ENCODE data around the gene LCA5.
A peak's percentile ranks its signal among the peaks of the same experiment; 100 is the strongest.
"Not testable (repeated sequence)": the region's sequence is repeated elsewhere in the genome, so short reads cannot be mapped to it uniquely, and the experiment has no call there.

Gene LCA5

DNA sequence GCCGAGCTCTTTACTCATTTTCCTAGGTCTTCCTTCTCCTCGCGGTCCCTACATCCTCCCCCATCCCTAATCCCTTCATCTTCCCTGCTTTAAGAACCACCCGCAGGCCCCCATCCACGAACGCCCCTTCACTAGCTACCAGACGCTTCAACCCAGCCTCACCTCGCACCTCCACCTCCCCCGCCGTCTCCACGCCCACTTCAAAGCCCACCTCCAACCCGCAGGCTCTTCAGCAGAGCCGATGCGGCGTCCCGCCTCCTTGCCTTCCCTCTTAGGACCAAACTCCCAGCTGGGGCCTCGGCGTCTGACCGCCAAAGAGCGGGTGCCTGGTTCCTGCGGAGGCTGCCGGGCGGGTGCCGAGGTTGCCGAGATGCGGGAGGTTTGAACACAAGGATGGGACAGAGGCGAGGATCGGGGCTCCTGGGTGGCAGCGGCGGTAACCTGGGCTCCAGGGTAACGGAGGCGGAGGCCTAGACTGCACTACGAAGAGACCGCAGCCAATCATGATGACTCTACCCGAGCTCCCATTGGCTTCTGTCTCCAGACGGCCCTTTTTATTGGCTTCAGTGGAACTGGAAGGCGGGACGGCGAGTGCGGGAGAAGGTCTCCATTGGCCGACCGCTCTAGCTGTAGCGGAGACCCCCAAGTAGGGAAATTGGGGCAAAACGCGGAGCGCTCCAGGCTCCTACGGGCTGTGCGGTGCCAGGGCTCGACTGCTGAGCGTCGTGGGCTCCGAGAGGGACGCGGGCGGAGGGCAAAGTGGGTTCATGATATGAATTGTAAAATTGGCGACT, at the start of gene LCA5:
Gene LCA5, minus strand, starts transcription at position 477 of the 794 bp plus-strand sequence. CDS start 18,536 bp downstream, outside the sequence.
- peak; percentile 97 for DNase-seq (ENCODE audit: low spot score)

DNA sequence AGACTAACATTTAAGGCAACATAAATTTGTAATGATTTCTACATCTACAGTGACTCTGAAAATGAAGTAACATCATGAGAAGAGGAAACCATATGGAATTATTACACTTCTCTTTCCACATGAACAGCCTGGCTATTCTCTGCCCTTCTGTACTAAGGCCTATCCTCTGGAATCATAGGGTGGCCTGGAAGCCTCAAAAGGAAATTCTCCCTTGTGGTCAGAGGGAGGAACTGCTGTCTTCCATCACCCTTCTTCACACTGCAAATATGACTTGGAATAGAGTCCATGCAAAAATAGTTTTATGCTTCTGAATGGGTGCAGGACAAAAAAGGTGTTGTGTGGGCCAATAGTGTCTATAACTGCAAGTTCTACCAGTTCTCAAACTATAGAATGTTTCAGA, 49.3 kb upstream of the LCA5 start:
- DNase-seq (ENCODE audit: low spot score), result peak; percentile 71

DNA sequence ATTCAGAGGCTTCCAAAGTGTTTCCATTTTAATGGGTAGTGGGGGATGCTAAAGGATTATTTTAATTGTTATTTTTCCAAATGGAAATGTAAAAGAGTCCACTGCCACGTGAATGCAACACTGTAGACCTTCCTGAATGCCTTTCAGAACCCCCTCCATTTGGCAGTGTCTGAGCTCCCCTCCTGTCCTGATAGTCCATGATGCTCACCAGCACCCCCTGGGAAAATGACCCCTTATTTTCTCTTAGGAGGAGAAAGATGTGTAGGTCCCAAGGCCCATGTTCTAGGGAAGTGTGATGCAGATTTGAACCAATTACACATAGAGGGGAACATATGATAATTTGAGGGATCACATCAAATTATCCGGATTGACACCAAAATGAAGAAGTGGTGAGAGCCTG, 47.1 kb upstream of the LCA5 start:
- DNase-seq (ENCODE audit: low spot score), result no peak

DNA sequence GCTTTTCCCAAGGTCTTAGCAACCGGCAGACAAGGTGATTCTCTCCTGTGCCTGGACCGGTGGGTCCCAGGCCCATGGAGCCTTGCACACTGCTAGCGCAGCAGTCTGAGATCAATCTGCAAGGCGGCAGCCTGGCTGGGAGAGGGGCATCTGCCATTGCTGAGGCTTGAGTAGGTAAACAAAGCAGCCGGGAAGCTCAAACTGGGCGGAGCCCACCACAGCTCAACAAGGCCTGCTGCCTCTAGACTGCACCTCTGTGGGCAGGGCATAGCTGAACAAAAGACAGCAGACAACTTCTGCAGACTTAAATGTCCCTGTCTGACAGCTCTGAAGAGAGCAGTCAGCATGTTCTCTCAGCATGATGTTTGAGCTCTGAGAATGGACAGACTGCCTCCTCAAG, 40.7 kb upstream of the LCA5 start:
- not testable (repeated sequence) for DNase-seq (ENCODE audit: low spot score)

DNA sequence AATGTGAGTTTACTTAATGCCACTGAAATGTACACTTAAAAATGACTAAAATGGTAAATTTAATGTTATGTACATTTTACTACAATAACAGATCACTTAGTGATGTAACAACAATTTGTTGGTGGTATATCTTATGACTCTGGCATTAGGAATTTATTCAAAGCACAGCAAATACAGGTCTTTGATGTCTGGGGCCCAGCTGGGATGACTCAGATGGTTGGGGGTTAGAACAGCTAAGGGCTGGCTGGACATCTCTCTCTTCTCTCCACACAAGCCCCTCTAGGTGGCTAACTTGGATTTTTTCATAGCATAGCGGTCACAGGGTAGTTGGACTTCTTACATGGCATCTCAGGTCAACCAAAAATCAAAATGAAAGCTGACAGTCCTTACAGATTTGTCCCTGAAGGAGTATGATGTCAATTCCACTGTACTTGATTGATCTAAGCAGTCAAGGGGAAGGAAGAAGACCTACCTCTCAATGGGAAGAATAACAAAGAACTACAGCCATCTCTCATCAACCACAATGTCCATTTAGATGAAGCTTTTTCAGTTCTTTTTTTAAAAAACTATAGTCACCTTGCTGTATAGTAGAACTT, 37.5 kb upstream of the LCA5 start:
- DNase-seq (ENCODE audit: low spot score), result peak; percentile 31

DNA sequence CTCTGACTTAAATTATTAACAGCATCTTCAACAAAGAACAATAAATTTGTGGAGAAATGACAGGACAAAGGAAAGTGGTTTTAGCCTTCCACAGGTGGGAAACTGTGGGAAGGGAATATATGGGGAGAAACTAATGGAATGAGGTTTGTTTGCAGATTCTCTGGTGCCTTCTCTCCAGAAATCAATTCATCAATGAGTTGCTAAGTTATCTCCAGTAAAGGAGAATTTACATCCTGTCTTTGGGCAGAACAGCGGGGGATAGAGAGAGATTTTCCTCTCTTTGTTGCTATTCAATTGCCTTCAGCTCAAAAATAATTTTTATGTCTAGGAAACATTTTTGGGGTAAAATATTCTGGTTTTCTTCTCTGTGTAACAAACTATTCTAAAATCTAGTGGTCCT, 36.9 kb upstream of the LCA5 start:
- DNase-seq (ENCODE audit: low spot score), result no peak

DNA sequence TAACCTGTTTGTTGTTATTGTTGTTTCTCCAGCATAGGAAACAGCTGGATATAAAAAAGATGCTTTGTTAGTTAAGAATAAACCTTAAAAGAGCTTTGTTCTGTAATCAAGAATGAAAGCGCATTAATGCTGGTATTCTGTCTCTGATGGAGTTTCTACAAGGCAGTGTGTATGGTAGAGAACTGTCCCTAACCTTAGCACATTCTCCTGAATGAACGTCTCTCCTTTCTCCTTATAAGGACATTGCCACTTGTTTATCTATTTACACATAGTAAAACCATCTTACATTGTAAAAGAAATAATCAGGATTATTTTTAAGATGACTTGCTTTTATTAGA, 33.8 kb upstream of the LCA5 start:
- no peak for DNase-seq (ENCODE audit: low spot score)

DNA sequence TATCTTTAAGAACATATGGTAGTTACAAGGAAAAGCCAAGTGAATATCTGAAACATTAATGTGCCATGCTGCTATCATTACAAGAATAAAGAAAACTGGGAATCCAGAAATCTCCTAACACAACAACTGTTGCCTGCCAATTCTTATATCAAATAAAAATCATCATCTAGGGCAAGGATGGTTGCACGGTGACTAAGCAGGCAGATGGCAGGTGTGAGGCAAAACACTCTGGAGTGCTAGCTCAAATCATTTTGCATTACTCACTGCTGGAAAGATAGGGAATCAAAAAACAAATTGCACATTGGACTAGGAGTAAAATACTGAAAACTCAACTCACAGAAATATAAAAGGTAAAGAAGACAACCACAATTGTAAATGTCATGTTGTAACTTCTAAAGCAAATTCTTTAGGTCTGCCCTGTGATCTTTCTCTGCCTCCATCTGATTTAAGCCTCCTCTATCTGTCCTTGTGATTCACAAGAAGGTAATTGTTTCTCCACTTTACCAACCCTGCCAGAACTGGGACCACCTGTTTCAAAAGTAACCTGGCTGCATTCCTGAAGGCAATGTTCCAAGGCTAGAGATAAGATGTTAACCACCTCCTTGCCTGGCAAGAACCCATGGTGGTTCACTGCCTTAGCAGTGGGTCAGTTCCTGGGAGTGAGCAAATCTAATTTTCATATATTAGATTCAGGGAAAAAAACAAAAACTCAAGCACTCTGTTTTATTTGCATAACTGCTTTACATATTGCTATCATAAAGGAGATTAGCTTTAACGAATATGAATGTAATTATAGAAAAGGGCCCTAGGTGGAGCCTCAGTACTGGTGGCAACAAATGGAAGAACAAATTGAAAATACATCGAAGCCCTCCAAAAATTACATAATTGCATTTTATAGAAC, 33.1 kb upstream of the LCA5 start:
- DNase-seq (ENCODE audit: low spot score), result peak; percentile 68

DNA sequence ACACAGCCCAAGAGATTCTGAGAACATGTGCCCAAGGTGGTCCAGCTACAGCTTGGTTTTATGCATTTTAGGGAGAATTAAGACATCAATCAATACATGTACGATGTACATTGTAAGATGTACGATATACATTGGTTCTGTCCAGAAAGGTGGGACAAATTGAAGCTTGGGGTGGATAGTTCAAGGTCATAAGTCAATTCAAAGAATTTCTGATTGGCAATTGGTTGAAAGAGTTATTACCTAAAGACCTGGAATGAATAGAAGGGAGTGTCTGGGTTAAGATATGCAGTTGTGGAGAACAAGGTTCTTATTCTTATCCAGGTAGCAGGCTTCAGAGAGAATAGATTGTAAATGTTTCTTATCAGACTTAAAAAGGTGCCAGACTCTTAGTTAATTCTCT, 31.8 kb upstream of the LCA5 start:
- DNase-seq (ENCODE audit: low spot score), result no peak

DNA sequence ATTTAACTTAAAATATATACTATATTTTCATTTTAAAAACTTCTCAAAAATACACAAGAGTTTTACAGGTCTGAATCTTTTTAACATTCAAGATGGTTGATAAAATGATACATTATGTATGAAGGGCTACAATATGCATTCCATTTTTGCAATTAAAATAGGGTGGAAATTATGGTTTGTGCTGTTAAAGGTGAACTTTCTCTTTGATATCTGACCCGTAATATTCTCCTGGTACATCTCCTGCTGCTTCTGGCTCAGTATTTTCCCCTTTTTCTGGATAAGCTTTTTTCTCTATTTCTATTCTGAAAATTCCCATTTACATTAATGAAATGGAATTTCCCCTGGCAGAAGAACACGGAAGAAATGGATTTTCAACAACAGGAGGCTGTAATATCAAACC, 27.4 kb upstream of the LCA5 start:
- no peak for DNase-seq (ENCODE audit: low spot score)

DNA sequence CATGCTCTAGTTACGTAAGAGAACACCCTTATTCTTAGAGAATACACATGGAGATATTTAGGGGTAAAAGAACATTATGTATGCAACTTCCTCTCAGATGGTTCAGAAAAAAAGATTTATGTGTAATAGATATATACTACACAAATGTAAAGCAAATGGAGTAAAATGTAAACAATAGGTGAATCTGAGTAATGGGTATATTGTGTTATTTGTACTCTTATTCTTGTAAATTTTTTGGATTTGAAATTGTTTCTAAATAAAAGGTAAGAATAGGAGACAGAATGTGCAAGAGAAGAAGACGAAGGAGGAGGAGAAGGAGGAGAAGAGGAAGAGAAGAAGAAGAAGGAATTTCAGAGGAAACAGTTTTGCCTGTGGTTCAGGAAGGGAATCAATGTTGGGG, 22.5 kb upstream of the LCA5 start:
- DNase-seq (ENCODE audit: low spot score), result no peak

DNA sequence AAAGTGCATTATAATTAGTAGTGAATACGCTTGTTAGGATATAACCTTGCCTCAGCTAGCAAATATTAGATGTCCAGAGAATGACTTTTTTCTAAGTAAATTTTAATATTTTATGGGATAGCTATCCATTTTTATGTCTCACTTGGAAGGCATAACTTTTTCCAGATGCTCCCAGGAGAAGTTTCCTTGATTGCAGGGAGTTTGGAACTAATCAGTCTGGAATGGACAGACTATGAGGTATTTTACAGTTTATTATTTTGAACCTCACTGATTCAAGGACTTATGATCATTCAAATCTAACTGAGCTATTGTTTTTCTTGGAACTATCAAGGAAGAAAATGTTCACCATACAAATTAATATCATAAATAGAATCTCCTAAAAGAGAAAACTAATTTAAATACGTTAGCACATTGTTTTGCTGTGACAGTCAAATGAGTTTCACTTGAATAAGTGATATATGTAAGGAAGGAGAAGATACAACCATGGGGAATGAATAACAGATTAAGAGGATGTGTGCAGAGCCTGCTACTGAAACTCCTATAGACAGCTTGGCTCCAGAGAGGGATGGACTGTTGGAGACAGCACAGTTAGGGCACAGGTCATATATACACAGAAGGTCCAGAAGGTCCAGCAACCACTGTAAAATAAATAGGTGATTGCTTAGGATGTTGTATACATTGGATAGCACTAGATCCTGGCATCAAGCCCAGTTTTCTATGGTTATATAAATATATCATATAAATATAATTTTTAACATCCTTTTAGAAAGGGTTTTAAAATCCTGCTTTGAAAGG, 20.6 kb upstream of the LCA5 start:
- DNase-seq (ENCODE audit: low spot score), result no peak

DNA sequence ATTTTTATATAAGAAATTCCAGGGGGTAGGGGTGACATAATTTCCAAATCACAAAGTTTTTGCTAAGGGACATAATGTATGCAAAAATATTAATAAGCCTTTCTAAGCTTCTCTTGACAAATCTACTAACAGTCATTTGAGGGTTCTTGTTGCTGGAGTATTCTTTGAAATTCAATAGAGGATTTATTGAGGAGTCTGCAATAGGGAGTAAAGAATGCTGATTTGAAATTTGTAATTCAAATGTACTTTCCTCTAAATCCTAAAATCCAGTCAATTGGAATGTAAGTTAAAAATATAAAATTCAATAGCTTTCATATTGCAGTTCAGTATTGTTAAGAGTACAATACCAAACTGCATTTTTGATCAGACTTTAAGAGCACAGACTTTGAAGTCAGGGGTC, 17.1 kb upstream of the LCA5 start:
- no peak for DNase-seq (ENCODE audit: low spot score)

DNA sequence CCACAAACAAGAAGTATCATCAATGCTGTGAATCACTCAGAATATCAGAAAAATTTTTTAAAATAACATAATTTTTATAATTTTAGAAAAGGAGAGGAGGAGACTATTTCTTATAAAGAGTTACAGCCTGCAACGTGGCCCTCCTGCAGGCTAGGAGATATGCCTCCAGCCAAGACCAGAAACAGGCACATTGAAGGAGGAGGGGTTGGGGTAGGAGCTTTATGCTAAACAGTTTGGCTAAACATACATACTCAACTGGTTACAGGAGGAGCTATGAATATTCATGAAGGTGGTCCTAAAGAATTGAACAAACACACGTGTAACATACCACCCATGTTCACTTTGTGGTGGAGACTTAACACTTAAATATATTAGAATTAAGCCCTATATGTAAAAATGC, 14.2 kb upstream of the LCA5 start:
- DNase-seq (ENCODE audit: low spot score), result no peak

DNA sequence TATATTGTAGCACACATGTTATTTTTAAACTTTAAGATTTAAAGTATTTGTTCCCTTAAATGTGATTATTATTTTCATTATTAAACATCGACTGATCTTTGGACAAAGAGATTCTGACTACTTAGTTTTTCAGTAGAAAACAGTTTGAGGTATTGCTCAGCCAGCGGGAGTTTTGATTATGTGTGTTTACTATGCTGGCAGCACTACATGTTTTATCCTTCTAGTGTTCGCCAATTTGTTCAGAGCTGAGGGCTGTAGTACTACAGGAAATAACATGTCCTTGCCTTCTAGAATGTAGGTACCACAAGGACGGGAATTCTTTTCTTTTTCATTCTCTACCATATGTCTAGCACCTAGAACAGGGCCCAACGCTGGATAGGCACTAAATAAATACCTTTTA, 11.1 kb upstream of the LCA5 start:
- no peak for DNase-seq (ENCODE audit: low spot score)

DNA sequence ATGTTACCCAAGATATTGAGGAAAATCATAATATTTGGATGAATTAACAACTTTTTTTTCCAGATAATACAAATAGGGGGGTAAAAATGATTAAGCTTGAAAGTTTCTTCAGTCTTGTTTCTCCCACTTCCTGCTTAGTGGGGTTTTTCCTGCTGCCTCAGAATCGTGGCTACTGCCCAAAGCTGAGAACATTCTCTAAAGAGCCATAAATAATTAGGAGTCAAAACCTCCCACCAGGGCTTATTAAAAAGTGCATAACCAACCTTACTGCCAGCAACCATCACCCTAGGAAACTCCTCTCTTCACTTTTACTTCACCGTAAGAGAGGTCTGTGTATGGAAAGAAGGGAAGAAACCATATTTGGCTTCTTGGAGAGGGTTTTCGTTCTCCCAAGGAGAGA, 9.0 kb upstream of the LCA5 start:
- no peak for DNase-seq (ENCODE audit: low spot score)

DNA sequence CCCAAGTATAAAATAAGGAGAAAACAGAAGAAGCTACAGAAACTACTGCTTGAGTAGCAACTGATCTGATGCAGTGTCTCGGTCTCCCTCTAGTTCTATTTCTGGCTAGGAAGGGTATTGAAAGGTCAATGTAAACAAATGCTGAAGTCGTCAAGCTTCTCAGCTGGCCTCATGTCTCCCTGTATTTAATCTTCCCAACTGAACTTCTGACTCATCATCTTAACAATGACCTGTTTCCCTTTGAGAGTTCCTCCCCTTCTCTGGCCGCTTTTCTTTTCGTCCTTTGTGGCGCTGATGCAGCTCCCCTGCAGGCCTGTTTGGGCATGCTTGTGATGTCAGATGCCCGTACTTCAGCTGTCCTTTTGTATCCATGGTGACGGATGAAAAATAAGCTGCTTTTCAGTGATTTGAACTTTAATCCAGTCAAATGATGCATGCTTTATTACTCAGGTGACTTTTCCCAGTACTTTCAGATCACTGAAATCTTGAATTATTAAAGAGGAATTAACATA, 7.8 kb upstream of the LCA5 start:
- peak; percentile 99 for DNase-seq (ENCODE audit: low spot score)

DNA sequence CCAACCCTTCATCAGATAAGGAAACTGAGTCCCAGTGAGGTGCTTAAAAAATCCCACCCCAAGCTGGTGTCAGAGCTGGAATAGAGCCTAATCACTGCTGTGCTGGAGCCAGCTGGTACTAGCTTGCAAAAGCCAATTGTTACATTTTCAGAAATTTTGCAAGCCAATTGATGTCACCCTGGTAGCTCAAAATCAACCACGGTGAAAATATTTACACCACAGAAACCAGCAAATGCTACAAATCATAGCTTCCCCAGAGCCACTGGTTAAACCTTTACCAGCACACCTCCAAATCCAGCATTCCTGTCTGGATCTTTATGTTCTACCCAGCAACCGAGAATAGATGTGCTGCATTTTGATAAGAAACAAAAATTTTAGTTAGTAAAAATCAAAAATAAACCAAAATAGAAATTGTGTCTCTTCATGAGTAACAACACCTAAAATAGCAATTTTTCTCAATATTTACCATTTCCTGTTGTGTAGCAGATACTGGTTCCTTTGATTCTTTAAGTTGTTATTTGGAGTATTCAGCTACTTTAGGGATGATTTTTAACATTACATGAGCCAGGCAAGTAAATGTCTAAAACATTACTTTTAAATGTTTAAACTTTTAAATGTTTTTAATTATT, 7.2 kb upstream of the LCA5 start:
- DNase-seq (ENCODE audit: low spot score), result no peak

DNA sequence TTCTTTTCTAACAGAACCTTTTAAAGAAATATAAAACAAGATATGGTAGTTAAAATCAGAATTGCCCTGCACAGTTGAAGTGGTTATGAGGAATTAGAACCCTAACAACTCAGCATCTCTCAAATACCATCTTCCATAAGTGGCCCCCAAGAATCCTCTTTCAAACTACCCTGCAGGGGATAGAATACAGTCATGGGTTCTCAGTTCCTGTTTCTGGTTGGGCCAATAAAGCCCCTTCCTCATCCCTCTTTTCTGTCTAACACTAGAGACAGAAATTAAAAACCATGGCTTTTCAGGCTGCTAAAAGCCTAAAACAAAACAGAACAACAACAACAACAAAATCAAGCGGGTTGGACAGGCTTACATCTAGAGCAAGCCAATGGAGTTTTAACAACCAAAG, 6.7 kb upstream of the LCA5 start:
- no peak for DNase-seq (ENCODE audit: low spot score)

DNA sequence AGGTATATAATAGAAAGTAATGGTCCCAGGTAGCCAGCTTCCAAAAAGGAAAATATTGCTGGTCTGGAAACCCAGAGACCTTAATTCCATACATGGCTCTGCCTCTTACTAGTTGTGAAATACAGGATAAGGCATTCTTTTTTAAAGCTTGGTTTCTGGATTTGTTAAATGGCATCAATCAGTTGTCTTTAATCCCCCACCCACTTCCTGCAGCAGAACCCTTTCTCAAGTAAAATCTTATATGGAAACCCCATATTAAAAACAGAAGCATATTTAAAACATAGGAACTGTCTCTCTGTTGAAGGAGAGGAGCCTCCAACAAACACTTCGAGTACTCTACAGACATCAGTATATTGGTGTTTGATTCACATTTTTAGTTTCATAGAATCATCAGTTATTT, 6.2 kb upstream of the LCA5 start:
- no peak for DNase-seq (ENCODE audit: low spot score)

Data from RKO (cell line).